ENCODE results near the gene UBE2U.

GRCh38 chr1:64291931-64292330, 88.5 kb downstream of the UBE2U start:
- no peak for TF ChIP-seq CBX8 (IDR thresholded peaks at IDR 0.05; ENCODE audit: borderline replicate concordance, low read depth, low read length)
- TF ChIP-seq RNF2 (IDR thresholded peaks at IDR 0.05; ENCODE audit: borderline replicate concordance, low read depth, low read length, missing control alignments, poor library complexity, severe bottlenecking): no peak
- TF ChIP-seq CTCF (IDR thresholded peaks at IDR 0.05; ENCODE audit: control extremely low read depth in 1 of 3, insufficient read depth in 1 of 3, low read depth in 1 of 3, low read length in 3 of 3): no peak
- no peak for TF ChIP-seq JUN (IDR thresholded peaks at IDR 0.05; ENCODE audit: low read depth, low read length)
- no peak for TF ChIP-seq SP2 (IDR thresholded peaks at IDR 0.05; ENCODE audit: low read length)
- no peak for TF ChIP-seq MAFK (IDR thresholded peaks at IDR 0.05; ENCODE audit: low read depth, low read length)
- TF ChIP-seq TBP (IDR thresholded peaks at IDR 0.05; ENCODE audit: low read depth, low read length): no peak
- no peak for TF ChIP-seq GABPA (IDR thresholded peaks at IDR 0.05; ENCODE audit: borderline replicate concordance, insufficient read depth, low read length)
- TF ChIP-seq CREB1 (IDR thresholded peaks at IDR 0.05): no peak
- TF ChIP-seq PHF8 (conservative IDR thresholded peaks at IDR 0.05; ENCODE audit: low read depth, low read length): no peak
- TF ChIP-seq SRF (IDR thresholded peaks at IDR 0.05; ENCODE audit: low read depth, low read length): no peak
